ENCODE measurements around the gene ADORA2A.

ADORA2A gene

GRCh38 chr22:24407278-24407665 lies 20.1 kb upstream of the ADORA2A start:
- TF ChIP-seq, protein P1, sequence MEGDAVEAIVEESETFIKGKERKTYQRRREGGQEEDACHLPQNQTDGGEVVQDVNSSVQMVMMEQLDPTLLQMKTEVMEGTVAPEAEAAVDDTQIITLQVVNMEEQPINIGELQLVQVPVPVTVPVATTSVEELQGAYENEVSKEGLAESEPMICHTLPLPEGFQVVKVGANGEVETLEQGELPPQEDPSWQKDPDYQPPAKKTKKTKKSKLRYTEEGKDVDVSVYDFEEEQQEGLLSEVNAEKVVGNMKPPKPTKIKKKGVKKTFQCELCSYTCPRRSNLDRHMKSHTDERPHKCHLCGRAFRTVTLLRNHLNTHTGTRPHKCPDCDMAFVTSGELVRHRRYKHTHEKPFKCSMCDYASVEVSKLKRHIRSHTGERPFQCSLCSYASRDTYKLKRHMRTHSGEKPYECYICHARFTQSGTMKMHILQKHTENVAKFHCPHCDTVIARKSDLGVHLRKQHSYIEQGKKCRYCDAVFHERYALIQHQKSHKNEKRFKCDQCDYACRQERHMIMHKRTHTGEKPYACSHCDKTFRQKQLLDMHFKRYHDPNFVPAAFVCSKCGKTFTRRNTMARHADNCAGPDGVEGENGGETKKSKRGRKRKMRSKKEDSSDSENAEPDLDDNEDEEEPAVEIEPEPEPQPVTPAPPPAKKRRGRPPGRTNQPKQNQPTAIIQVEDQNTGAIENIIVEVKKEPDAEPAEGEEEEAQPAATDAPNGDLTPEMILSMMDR (IDR thresholded peaks at IDR 0.05; ENCODE audit: insufficient read depth, low read depth, low read length, missing control alignments), result no peak
- no peak overlapping the region for H3K4me3 ChIP-seq (ENCODE audit: low read depth, low read length)

DNA sequence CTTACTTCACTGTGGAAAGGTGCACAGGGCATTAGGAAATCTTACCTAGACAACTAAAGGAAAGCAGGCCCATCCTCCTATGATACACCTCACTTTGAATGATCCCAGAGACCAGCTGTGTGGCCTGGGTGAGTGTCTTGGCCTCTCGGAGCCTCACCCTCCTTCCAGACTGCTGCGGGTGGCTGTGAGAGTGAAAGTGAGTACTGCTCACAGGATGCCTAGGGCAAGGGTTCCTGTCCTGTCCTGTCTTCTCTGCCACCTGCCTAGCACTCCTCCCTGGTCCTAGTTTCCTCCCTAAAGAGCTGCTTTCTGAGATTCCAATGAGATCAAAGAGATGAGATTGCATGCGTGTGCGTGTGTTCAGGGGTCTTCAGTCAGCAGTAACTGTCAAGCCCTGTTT lies 19.5 kb upstream of the ADORA2A start:
- no peak overlapping the region for H3K4me3 ChIP-seq (ENCODE audit: low read depth, low read length)
- TF ChIP-seq, protein P1 (IDR thresholded peaks at IDR 0.05; ENCODE audit: insufficient read depth, low read depth, low read length, missing control alignments), result no peak
- DNase-seq (ENCODE audit: low read depth), result no peak

More at GRCh38 chr22:24407278-24407665, 20.1 kb upstream of the ADORA2A start:
- no peak for DNase-seq (ENCODE audit: low read depth)

DNA sequence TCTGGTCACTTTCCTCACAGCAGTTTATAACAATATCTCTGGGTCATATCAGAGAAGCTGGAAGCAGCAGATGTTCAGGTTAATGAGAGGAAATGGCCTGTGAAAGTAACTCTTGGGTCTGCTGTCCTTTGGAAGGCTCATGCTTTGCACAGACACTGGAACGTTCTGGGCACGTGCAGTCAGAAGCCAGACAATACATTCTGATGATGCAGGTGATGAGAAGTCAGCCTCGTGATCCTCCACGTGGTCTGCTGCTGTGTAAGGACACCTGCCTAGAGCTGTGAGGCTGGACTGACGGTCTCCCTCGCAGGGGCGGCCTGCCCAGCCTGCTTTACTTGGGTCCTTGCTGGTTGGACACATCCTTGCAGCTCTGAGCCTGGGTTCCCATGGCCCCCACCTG lies 18.8 kb upstream of the ADORA2A start:
- no peak for DNase-seq (ENCODE audit: low read depth)
- no peak overlapping the region for H3K4me3 ChIP-seq (ENCODE audit: low read depth, low read length)
- TF ChIP-seq, protein P1 (IDR thresholded peaks at IDR 0.05; ENCODE audit: insufficient read depth, low read depth, low read length, missing control alignments), result no peak

- DNase-seq (ENCODE audit: low read depth), result no peak
- TF ChIP-seq, protein P1 (IDR thresholded peaks at IDR 0.05; ENCODE audit: insufficient read depth, low read depth, low read length, missing control alignments), result no peak
- no peak overlapping the region for H3K4me3 ChIP-seq (ENCODE audit: low read depth, low read length)
Measured at GRCh38 chr22:24409707-24410106, 17.7 kb upstream of the ADORA2A start.

DNA sequence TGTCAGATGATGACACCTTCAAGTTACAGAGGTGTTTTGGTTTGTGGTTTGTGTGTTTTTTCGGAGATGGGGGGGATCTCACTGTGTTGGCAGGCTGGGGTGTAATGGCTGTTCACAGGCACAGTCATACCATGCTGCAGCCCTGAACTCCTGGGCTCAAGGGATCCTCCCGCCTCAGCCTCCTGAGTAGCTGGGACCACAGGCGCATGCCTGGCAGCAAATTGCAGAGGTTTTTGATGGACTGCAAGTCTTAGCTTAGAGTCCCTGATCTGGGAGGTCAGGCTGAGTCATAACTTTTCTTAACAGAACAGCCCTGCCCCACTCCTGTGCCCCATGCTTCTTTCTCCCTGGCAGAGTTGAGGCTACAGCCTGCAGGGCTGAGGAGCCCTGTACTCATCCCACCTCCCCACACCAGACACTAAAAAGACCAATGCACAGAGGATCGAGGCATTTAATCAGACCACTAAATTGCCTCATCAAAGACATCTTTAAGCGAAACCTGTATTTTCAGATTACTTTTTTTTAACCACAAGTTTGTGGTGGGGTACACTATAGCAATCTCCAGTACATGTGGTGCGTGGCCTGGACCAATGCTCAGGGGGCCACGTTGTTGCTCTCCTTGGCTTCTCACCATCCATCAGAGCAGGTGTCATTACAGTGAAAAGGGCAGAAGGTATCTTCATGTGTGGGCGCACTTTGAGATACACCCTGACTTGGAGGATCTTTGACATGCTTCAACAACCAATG lies 17.1 kb upstream of the ADORA2A start:
- no peak for DNase-seq (ENCODE audit: low read depth)
- no peak overlapping the region for H3K4me3 ChIP-seq (ENCODE audit: low read depth, low read length)
- TF ChIP-seq, protein P1 (IDR thresholded peaks at IDR 0.05; ENCODE audit: insufficient read depth, low read depth, low read length, missing control alignments), result no peak

- no peak for DNase-seq (ENCODE audit: low read depth)
- TF ChIP-seq, protein P1 (IDR thresholded peaks at IDR 0.05; ENCODE audit: insufficient read depth, low read depth, low read length, missing control alignments), result no peak
- H3K4me3 ChIP-seq (ENCODE audit: low read depth, low read length), result no peak overlapping the region
Measured at GRCh38 chr22:24411256-24412004, 16.0 kb upstream of the ADORA2A start.
